HEK293T (cell line): Measurements from ENCODE around the gene MOB3C.
"Not testable (repeated sequence)": the region's sequence is repeated elsewhere in the genome, so short reads cannot be mapped to it uniquely, and the experiment has no call there.

Experiments
- CTCF ChIA-PET: fragments of 350-600 bp; formaldehyde crosslinking; extraction: SDS; loops from one replicate; lab custom pipeline; 2021; ENCODE audit warnings: antibody characterized with exemption, inconsistent platforms; lab: Yijun Ruan, JAX
- POLR2A ChIA-PET: fragments of 350-600 bp; formaldehyde crosslinking; extraction: SDS; loops from one replicate; lab custom pipeline; 2020; ENCODE audit warnings: antibody characterized with exemption, inconsistent platforms; lab: Yijun Ruan, JAX
- DNase-seq: peaks from one replicate; pipeline ENCODE4 v3.0.0; 2012; ENCODE audit warnings: mixed read lengths; ENCODE audit errors: extremely low spot score
- ARNT ChIP-seq: fragments of 450-650 bp; IDR thresholded peaks from 2 replicates; pipeline ENCODE4 v1.6.1; 2017; ENCODE audit warnings: mild to moderate bottlenecking
- BHLHE40 ChIP-seq: fragments of 450-650 bp; IDR thresholded peaks from 2 replicates; pipeline ENCODE4 v1.6.1; 2016; ENCODE audit warnings: mild to moderate bottlenecking, moderate library complexity, borderline replicate concordance
- CTBP1 ChIP-seq: fragments of 450-650 bp; IDR thresholded peaks from 2 replicates; pipeline ENCODE4 v1.6.1; 2016; ENCODE audit warnings: borderline replicate concordance
- ELF4 ChIP-seq: fragments of 450-650 bp; IDR thresholded peaks from 2 replicates; pipeline ENCODE4 v1.6.1; 2017; ENCODE audit warnings: antibody characterized with exemption
- FOXA1 ChIP-seq: fragments of 450-650 bp; IDR thresholded peaks from 2 replicates; pipeline ENCODE4 v1.6.1; 2016; ENCODE audit warnings: mild to moderate bottlenecking
- FOXK2 ChIP-seq: fragments of 450-650 bp; IDR thresholded peaks from 2 replicates; pipeline ENCODE4 v1.6.1; 2016; ENCODE audit warnings: mild to moderate bottlenecking
- FOXM1 ChIP-seq: fragments of 450-650 bp; IDR thresholded peaks from 2 replicates; pipeline ENCODE4 v1.6.1; 2017; ENCODE audit warnings: mild to moderate bottlenecking, borderline replicate concordance
- HDGF ChIP-seq: fragments of 450-650 bp; IDR thresholded peaks from 2 replicates; pipeline ENCODE4 v1.6.1; 2017; ENCODE audit warnings: antibody characterized with exemption, borderline replicate concordance
- L3MBTL2 ChIP-seq: fragments of 450-650 bp; conservative IDR thresholded peaks from 2 replicates; pipeline ENCODE4 v1.6.1; 2016; ENCODE audit warnings: mild to moderate bottlenecking
- LEF1 ChIP-seq: fragments of 450-650 bp; IDR thresholded peaks from 2 replicates; pipeline ENCODE4 v1.6.1; 2017; ENCODE audit warnings: mild to moderate bottlenecking, borderline replicate concordance
- NFRKB ChIP-seq: fragments of 450-650 bp; IDR thresholded peaks from 2 replicates; pipeline ENCODE4 v1.6.1; 2016; ENCODE audit warnings: mild to moderate bottlenecking, moderate library complexity
- PKNOX1 ChIP-seq: fragments of 450-650 bp; IDR thresholded peaks from 2 replicates; pipeline ENCODE4 v1.6.1; 2016
- SP1 ChIP-seq: fragments of 450-650 bp; IDR thresholded peaks from 2 replicates; pipeline ENCODE4 v1.6.1; 2017
- SUZ12 ChIP-seq: fragments of 450-650 bp; IDR thresholded peaks from 2 replicates; pipeline ENCODE4 v1.6.1; 2016; ENCODE audit warnings: mild to moderate bottlenecking
- TARDBP ChIP-seq: fragments of 450-650 bp; IDR thresholded peaks from 2 replicates; pipeline ENCODE4 v1.6.1; 2016
- ZNF384 ChIP-seq: fragments of 450-650 bp; IDR thresholded peaks from 2 replicates; pipeline ENCODE4 v1.6.1; 2016

Gene MOB3C

DNA sequence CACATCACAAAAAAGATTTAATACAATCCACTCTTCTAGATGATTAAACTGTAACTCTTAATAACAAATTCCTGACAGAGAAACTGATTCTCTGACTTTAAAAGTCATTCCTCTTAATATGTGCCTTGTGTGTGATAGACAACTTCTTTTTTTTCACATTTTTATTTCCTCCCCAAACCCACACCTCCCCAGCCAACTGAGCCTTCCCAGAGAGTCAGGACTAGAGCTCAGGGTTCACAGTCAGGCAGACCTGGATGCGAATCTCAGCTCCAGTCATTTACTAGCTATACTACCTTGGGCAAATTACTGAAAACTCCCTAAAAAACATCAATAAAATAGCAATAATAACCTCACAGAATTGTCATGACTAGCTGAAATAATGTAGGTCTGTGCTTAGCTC lies 37.4 kb upstream of the MOB3C start:
- no peak for DNase-seq
- ChIA-PET POLR2A (interaction anchor here (1.1 to 1.9 kb wide), 2 partner anchors 10 to 14 kb away, joined by 3 to 5 read pairs; partner anchors contain the start of gene ATPAF1), CTCF (interaction anchor here (0.6 kb wide), 1 partner anchor 109 kb away, joined by 4 read pairs; no protein-coding TSS in a partner anchor)
- TF ChIP-seq L3MBTL2 (no peak), FOXK2 (no peak), TARDBP (no peak), BHLHE40 (no peak), CTBP1 (no peak), HDGF (no peak)

DNA sequence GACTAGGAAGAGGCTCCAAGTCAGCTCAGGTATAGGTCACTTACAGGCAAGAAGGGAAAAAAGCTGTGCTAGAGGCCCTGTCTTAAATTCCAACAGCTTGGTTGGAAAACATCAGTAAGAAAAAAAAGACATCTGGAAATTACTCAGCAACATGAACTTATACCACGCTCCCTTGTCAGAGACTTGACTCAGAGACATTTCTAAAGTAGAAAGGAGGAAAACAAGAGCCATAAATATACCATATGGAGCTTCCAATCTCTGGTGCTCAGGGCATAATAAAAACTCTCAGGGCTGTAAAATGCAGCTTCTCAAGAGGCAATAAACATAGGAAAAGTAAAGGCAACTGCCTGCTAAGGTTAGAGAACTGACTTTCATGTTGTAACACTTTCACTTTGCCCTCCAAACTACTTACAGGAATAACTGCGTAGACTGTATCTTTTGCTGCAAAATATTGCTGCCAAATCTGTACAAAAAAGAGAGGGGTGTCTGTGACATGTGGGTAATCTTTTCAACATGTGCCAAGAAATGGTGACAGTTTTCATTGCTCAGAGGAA lies 36.9 kb upstream of the MOB3C start:
- POLR2A ChIA-PET = interaction anchor here (1.1 to 1.9 kb wide), 2 partner anchors 10 to 15 kb away, joined by 3 to 5 read pairs; partner anchors contain the start of gene ATPAF1
- TF ChIP-seq BHLHE40 = no peak
- no peak for TF ChIP-seq SP1
- no peak for TF ChIP-seq CTBP1
- TF ChIP-seq ZNF384 = no peak
- no peak for TF ChIP-seq TARDBP
- TF ChIP-seq ARNT = no peak
- no peak for TF ChIP-seq SUZ12
- CTCF ChIA-PET = no interaction called here
- no peak for DNase-seq

GRCh38 chr1:46652321-46653100 lies 35.9 kb upstream of the MOB3C start:
- ChIA-PET POLR2A (interaction anchor here (1.1 to 1.9 kb wide), 2 partner anchors 9 to 16 kb away, joined by 3 to 5 read pairs; partner anchors contain the start of gene ATPAF1), CTCF (no interaction called here)
- DNase-seq = no peak
- TF ChIP-seq FOXA1 (no peak), LEF1 (no peak), TARDBP (no peak), FOXK2 (no peak), L3MBTL2 (no peak), ELF4 (no peak), SP1 (no peak), CTBP1 (no peak), ZNF384 (no peak), ARNT (no peak), FOXM1 (no peak), HDGF (no peak), NFRKB (no peak), BHLHE40 (no peak), SUZ12 (no peak), PKNOX1 (no peak)

DNA sequence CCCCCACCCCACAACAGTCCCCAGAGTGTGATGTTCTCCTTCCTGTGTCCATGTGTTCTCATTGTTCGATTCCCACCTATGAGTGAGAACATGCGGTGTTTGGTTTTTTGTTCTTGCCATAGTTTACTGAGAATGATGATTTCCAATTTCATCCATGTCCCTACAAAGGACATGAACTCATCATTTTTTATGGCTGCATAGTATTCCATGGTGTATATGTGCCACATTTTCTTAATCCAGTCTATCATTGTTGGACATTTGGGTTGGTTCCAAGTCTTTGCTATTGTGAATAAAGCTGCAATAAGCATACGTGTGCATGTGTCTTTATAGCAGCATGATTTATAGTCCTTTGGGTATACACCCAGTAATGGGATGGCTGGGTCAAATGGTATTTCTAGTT lies 34.5 kb upstream of the MOB3C start:
- POLR2A ChIA-PET, DNase-seq, CTCF ChIA-PET: not testable (repeated sequence)

DNA sequence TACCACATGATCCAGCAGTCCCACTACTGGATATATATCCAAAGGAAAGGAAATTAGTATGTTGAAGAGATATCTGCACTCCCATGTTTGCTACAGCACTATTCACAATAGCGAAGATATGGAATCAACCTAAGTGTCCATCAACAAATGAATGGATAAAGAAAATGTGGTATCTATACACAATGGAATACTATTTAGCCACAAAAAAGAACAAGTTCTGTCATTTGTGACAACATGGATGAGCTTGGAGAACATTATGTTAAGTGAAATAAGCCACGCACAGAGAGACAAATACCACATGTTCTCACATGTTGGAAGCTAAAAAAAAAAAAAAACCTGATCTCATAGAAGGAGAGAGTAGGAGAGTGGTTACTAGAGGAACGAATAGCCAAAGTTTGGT lies 33.9 kb upstream of the MOB3C start:
- no peak for DNase-seq
- TF ChIP-seq SP1 = no peak
- no peak for TF ChIP-seq BHLHE40
- no peak for TF ChIP-seq PKNOX1
- TF ChIP-seq L3MBTL2 = no peak
- TF ChIP-seq SUZ12 = no peak
- no peak for TF ChIP-seq FOXK2
- no peak for TF ChIP-seq LEF1
- TF ChIP-seq HDGF = no peak
- no peak for TF ChIP-seq FOXA1
- no peak for TF ChIP-seq CTBP1
- no peak for TF ChIP-seq ZNF384
- no peak for TF ChIP-seq FOXM1
- TF ChIP-seq ELF4 = no peak
- POLR2A ChIA-PET = no interaction called here
- CTCF ChIA-PET = no interaction called here

DNA sequence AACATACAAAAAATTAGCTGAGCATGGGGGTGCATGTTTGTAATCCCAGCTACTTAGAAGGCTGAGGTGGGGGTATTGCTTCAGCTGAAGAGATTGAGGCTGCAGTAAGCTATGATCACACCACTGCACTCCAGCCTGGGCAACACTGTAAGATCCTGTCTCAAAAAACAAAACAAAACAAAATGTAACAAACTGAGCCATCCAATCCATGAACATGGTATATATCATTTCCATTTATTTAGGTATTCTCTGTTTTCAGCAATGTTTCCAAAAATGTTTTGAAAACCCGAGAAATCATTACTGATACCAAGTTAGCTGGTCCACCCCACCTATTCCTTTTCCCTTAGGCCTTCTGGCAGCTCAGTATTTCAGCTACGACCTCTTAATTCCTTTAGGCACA lies 33.2 kb upstream of the MOB3C start:
- TF ChIP-seq LEF1 (no peak), BHLHE40 (no peak), FOXM1 (no peak), SUZ12 (no peak), ARNT (no peak), HDGF (no peak), SP1 (no peak), NFRKB (no peak), FOXK2 (no peak), PKNOX1 (no peak), L3MBTL2 (no peak), ZNF384 (no peak), FOXA1 (no peak)
- no peak for DNase-seq
- ChIA-PET POLR2A (no interaction called here), CTCF (interaction anchor here (0.6 kb wide), 1 partner anchor 369 kb away, joined by 3 read pairs; no protein-coding TSS in a partner anchor)
